Lower leg skin (tissue), 4 donors: ENCODE measurements around the gene DBH. TPM values are rescaled to one million over a fixed set of nuclear protein-coding genes. Genes with fewer than 3 reads are reported as not detected.

Experiments used
- DNase-seq, 2 donors: peaks; one replicate each; pipeline ENCODE4 v3.0.0-alpha.2; 2019; ENCODE audit warnings: low spot score in 2 of 2
- H3K4me3 ChIP-seq: fragments of 200-600 bp; sonication (generic); 2 replicates; pipeline ENCODE4 v1.5.1; 2017; ENCODE audit warnings: mild to moderate bottlenecking, low read depth; ENCODE audit not compliant: poor library complexity, severe bottlenecking
- POLR2A ChIP-seq, 2 donors: fragments of 450-650 bp; IDR thresholded peaks; one replicate each; pipeline ENCODE4 v1.6.1; 2016 to 2017; ENCODE audit warnings: antibody characterized with exemption in 2 of 2, mild to moderate bottlenecking in 1 of 2, moderate library complexity in 1 of 2
- WGBS, 2 donors: methylation state at CpG; one replicate each; pipeline ENCODE4 v1.1.5; 2018; 5-methylcytosine and 5-hydroxymethylcytosine counted together
- intact Hi-C: fragments of 100-400 bp; cut with DNase I; formaldehyde crosslinking; loops from one replicate; pipeline ENCODE4 v1.15.0; 2023; ENCODE audit warnings: low total_unique reads
- total RNA-seq, 4 donors: library from RNA; depleted of rRNA; stranded (reverse); fragments of >200 nt; gene quantifications; one replicate each; pipeline ENCODE4 v1.1.0, GENCODE V29; 2016
- TF ChIP-seq, protein P1 (sequence below), 3 donors: fragments of 450-650 bp; IDR thresholded peaks; one replicate each; pipeline ENCODE4 v1.5.1; 2016; ENCODE audit warnings: antibody characterized with exemption in 3 of 3, mild to moderate bottlenecking in 3 of 3, moderate library complexity in 2 of 3

DBH gene
- total RNA-seq, 4 donors from 2014 or later, result 0.06 TPM; not detected in 3

DNA sequence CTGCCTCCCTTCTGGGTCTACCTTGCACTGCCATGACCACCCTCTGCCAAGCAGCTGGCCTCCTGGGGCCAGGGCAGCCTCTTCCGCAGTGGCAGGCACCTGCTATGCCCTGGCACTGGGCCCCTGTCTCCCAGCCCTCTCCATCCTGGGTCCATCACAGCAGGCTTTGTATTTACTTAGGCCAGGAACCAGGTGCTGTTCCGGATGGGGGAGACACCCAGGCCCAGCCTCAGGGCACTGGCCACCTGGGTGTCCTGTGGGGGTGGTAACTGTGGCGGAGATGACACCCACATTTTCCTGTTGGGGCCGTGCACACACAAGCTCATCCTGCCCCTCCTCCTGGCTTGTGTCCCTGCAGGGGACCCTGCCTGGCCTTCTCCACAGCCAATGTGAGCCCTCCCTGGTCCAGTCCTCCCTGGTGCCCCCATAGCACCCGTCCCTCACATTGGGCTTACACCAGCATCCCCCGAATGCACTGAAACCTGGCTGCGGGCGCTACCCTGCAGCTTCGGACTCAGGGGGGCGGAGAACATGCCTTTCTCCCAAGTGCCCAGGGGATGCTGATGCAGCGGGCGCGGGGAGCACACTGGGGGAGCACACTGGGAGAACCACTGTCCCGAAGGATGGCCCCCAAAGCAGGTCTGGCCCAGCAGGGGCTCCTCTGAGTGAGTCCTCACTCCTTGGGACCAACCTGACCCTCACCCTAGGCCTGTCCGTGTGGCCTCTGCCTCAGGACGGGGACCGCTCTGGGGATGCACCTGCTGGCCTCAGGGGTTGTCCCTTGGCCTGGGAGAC is 44.9 kb upstream of the DBH start:
- intact Hi-C loops, result no loop called here
- no peak for TF ChIP-seq POLR2A (IDR thresholded peaks at IDR 0.05)
- TF ChIP-seq, protein P1, sequence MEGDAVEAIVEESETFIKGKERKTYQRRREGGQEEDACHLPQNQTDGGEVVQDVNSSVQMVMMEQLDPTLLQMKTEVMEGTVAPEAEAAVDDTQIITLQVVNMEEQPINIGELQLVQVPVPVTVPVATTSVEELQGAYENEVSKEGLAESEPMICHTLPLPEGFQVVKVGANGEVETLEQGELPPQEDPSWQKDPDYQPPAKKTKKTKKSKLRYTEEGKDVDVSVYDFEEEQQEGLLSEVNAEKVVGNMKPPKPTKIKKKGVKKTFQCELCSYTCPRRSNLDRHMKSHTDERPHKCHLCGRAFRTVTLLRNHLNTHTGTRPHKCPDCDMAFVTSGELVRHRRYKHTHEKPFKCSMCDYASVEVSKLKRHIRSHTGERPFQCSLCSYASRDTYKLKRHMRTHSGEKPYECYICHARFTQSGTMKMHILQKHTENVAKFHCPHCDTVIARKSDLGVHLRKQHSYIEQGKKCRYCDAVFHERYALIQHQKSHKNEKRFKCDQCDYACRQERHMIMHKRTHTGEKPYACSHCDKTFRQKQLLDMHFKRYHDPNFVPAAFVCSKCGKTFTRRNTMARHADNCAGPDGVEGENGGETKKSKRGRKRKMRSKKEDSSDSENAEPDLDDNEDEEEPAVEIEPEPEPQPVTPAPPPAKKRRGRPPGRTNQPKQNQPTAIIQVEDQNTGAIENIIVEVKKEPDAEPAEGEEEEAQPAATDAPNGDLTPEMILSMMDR (IDR thresholded peaks at IDR 0.05), result no peak
- no peak for DNase-seq
- 88 to 89% methylated on average over 16 to 17 of the region's 17 CpGs for WGBS, 2 donors
- no peak overlapping the region for H3K4me3 ChIP-seq

DNA sequence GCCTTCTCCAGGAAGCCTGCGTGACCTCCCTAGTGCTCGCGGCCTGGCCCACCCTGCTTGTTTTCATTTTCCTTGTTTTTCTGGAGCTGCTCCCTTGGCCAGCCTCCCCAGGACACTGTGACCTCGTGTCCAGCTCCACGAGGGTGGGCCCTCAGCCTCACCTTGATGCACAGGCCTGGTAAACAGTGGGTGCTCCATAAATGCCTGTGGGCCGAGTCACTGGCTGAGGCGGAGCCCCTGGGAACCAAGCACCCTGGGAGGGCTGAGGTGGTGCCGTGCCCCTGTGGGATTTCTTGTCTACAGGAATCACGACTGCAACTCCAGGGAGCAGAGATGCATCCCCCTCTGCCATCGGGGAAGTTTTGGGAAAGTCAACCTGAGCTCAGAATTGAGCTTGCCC is 44.2 kb upstream of the DBH start:
- intact Hi-C loops, result no loop called here
- DNase-seq, result no peak
- no peak overlapping the region for H3K4me3 ChIP-seq
- TF ChIP-seq, protein P1 (IDR thresholded peaks at IDR 0.05), result no peak
- no peak for TF ChIP-seq POLR2A (IDR thresholded peaks at IDR 0.05)
- 63 to 73% methylated on average over 9 to 10 of the region's 10 CpGs for WGBS, 2 donors

DNA sequence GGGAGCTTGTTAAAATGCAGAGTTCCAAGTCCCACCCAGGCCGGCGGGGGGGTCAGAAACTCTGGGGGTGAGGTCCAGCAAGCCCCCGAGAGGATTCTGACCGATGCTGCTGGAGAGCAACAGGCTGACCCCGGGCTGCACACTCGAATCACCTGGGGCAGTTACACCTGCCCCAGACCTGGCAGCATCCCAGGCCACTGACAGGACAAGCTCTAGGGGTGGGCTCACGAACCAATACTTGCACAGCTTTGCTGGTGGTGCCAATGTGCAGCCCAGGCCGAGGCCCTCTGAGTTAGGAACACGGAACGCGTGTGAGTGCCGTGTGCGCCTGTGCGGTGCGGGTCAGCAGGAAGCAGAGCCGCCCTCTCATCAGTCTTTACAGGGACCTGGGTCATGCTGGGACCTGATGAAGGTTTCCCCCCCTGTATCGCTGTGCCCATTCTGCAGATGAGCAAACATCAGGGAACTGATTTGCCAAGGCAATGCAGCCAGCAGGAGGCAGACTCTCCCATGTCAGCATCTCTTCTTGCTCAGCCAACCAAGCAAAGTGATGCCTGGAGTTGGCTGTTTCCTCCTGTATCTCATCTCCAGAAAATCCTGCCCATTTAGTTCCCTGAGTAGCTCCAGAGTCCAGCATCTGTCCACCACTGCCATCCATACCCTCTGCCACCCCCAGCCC is 43.3 kb upstream of the DBH start:
- TF ChIP-seq POLR2A (IDR thresholded peaks at IDR 0.05), result no peak
- TF ChIP-seq, protein P1 (IDR thresholded peaks at IDR 0.05), result no peak
- intact Hi-C loops, result no loop called here
- WGBS, 2 donors, result 76 to 84% methylated on average over 16 of the region's 17 CpGs
- H3K4me3 ChIP-seq, result no peak overlapping the region
- no peak for DNase-seq

DNA sequence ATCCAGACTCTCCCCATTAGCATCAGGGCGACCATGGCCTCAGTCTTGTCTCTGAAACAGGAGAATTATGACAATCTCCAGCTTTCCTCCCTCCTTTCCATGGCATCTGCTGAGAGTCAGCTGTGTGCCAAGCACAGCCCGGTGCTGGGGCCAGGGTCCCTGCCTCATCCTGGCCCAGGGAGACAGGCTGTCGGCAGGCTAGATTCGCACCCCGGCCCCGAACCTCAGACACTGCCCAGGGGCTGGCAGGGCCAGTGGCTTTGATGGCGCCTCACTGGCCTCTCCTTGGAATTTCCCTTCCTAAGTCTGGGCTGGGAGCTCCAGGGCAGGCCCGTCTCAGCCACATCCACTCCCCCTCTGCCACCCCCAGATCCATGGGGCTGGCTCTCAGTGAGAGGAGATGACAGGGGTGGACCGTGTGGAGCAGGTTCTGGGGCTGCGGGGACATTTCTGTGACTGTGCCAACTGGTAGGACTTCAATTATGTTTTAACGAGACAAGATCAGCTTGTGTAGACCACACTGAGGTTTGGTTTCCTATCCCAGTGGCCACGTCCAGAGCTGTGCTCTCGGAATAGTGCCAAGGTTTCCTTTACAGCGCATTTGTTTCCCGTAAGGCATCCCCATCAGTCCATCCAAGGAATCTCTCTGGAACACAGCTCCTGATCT is 42.4 kb upstream of the DBH start:
- intact Hi-C loops, result no loop called here
- DNase-seq, result no peak
- no peak overlapping the region for H3K4me3 ChIP-seq
- WGBS, 2 donors, result 64 to 69% methylated on average over 14 of the region's 15 CpGs
- no peak for TF ChIP-seq POLR2A (IDR thresholded peaks at IDR 0.05)
- TF ChIP-seq, protein P1 (IDR thresholded peaks at IDR 0.05), result no peak

DNA sequence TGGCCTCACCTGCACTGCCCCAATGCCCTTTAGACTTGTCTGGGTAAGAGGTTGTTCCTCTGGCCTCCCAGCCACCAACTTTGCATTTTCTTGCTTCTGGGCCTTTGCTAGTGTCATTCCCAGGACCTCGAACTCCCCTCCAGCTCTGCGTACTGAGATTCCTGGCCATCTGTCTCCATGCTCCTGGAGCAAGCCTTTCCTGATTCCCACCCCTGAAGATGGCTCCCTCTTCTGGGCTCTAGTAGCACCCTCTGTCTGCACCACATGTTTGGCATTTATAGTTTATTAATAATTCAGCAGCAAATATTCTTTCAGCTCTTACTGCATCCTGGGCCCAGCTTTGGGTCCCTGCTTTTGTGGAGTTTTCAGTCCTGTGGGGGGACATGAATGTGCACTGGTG is 41.9 kb upstream of the DBH start:
- H3K4me3 ChIP-seq, result no peak overlapping the region
- 94 to 100% methylated on average over 2 of the region's 2 CpGs for WGBS, 2 donors
- TF ChIP-seq, protein P1 (IDR thresholded peaks at IDR 0.05), result no peak
- TF ChIP-seq POLR2A (IDR thresholded peaks at IDR 0.05), result no peak
- no peak for DNase-seq
- intact Hi-C loops, result no loop called here
